ENCODE data around the gene XPA.
A peak's percentile ranks its signal among the peaks of the same experiment; 100 is the strongest.

XPA gene

GRCh38 chr9:97670586-97670985 lies 26.6 kb downstream of the XPA start:
- H3K4me3 ChIP-seq (ENCODE audit: low read depth, low read length) = no peak overlapping the region
- TF ChIP-seq CTCF (conservative IDR thresholded peaks at IDR 0.05; ENCODE audit: low read depth, low read length) = no peak
- DNase-seq (ENCODE audit: low read depth) = no peak

DNA sequence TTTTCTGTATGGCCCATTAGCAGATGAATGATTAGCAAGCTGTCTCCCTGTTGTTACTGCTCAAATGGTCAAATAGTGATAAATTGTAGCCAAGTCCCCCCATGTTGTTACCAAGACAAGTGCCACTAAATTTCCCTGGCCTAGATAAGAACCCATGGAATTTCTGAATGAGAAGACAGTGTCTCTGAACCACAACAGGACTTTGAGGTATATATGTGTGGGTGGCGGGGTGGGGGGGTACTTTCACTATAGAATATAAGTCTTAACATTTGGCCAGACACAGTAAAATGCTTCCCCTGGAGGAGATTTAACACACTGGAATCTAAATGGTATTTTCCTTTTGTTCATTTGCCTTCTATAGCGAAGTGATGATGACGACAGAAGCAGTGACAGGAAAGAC lies 28.7 kb downstream of the XPA start:
- no peak for TF ChIP-seq CTCF (conservative IDR thresholded peaks at IDR 0.05; ENCODE audit: low read depth, low read length)
- no peak for DNase-seq (ENCODE audit: low read depth)
- H3K4me3 ChIP-seq (ENCODE audit: low read depth, low read length) = no peak overlapping the region

DNA sequence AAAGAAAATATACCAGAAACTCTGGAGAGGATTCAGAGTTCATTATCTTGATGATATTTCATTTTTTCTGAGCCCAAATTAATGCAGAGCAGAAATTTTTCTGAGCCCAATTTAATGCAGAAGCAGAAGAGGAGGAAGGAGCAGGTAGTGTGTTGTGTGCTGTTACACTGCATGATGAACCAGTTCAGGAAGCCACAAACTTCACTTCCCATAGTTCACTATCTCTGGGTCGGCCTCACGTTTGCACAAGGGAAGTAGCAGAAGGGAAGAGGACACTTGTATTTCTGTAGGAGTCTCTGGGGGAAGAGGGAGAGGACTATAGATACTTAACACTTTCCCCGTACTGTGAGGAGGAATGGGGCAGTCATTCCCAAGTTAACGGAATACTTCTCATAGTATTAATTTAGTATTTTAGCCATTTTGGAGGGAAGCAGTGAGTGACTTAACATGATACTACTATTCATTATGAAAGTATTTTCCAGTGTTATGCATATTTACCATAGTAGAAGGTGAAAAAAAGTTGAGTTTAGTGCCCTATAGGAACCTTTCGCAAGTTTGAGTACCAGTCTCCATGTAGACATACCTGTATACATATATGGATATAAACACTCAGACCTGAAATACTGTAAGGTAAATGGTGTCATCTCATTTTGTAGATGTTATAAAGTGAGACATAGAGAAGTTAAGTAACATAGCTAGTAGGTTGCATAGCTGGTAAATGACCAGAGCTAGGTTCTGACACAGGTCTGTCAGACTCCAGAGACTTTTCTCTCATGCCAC lies 30.0 kb downstream of the XPA start:
- no peak overlapping the region for H3K4me3 ChIP-seq (ENCODE audit: low read depth, low read length)
- DNase-seq (ENCODE audit: low read depth) = no peak
- no peak for TF ChIP-seq CTCF (conservative IDR thresholded peaks at IDR 0.05; ENCODE audit: low read depth, low read length)

DNA sequence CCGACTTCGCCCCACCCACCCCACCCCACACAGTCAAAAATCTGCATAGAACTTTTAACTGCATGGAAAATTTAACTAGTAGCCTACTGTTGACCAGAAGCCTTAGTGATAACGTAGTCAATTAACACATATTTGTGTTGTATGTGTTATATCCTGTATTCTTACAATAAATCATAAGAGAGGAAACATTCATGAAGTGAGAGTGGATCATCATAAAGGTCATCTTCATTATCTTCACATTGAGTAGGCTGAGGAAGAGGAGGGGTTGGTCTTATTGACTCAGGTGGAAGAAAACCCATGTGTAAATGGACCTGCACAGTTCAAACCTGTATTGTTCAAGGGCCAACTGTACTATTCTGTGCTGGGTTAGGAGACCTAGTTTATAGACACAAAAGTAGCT lies 31.4 kb downstream of the XPA start:
- TF ChIP-seq CTCF (conservative IDR thresholded peaks at IDR 0.05; ENCODE audit: low read depth, low read length) = no peak
- DNase-seq (ENCODE audit: low read depth) = no peak
- no peak overlapping the region for H3K4me3 ChIP-seq (ENCODE audit: low read depth, low read length)

DNA sequence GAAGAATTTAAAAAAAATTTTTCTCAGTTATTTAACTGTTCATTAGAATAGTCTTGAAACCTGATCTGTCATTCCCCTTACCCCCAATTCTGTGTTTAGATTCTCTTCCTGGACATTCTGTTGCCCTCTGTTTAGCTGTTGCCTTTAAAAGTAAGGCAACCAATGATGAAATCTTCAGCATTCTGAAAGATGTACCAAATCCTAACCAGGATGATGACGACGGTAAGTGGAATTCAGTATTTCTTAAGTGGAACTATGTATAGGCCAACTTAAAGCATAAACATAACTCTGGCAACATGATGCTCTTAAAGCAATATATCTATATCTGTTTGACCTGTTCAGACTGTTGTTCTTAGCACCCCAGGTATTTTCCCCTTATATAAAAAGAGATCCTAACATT lies 36.3 kb downstream of the XPA start:
- H3K4me3 ChIP-seq (ENCODE audit: low read depth, low read length) = no peak overlapping the region
- TF ChIP-seq CTCF (conservative IDR thresholded peaks at IDR 0.05; ENCODE audit: low read depth, low read length) = no peak
- peak; percentile 70 for DNase-seq (ENCODE audit: low read depth)

GRCh38 chr9:97660340-97660739 lies 36.8 kb downstream of the XPA start:
- DNase-seq (ENCODE audit: low read depth) = no peak
- no peak overlapping the region for H3K4me3 ChIP-seq (ENCODE audit: low read depth, low read length)
- no peak for TF ChIP-seq CTCF (conservative IDR thresholded peaks at IDR 0.05; ENCODE audit: low read depth, low read length)

- DNase-seq (ENCODE audit: low read depth) = no peak
- TF ChIP-seq CTCF (conservative IDR thresholded peaks at IDR 0.05; ENCODE audit: low read depth, low read length) = no peak
- H3K4me3 ChIP-seq (ENCODE audit: low read depth, low read length) = no peak overlapping the region
These were observed 37.4 kb downstream of the XPA start for GRCh38 chr9:97659771-97660170.

Data from choroid plexus epithelial cell (primary cell).